AG09319 (cell line): ENCODE data around the gene CDC14B.

Experiments
- DNase-seq: peaks from one replicate; pipeline ENCODE4 v3.0.0-alpha.2; 2010; ENCODE audit warnings: low read depth; ENCODE audit errors: extremely low read depth
- TF ChIP-seq, protein P1 (sequence below): IDR thresholded peaks from 2 replicates; pipeline ENCODE4 v1.5.1; 2011; ENCODE audit warnings: low read depth, mild to moderate bottlenecking, inconsistent platforms, low read length, moderate library complexity

Gene CDC14B

GRCh38 chr9:96486386-96487028 is 133.1 kb downstream of the CDC14B start:
- TF ChIP-seq, protein P1, sequence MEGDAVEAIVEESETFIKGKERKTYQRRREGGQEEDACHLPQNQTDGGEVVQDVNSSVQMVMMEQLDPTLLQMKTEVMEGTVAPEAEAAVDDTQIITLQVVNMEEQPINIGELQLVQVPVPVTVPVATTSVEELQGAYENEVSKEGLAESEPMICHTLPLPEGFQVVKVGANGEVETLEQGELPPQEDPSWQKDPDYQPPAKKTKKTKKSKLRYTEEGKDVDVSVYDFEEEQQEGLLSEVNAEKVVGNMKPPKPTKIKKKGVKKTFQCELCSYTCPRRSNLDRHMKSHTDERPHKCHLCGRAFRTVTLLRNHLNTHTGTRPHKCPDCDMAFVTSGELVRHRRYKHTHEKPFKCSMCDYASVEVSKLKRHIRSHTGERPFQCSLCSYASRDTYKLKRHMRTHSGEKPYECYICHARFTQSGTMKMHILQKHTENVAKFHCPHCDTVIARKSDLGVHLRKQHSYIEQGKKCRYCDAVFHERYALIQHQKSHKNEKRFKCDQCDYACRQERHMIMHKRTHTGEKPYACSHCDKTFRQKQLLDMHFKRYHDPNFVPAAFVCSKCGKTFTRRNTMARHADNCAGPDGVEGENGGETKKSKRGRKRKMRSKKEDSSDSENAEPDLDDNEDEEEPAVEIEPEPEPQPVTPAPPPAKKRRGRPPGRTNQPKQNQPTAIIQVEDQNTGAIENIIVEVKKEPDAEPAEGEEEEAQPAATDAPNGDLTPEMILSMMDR: no peak
- peak; percentile 73 for DNase-seq

- TF ChIP-seq, protein P1: no peak
- no peak for DNase-seq
These were observed 134.4 kb downstream of the CDC14B start for GRCh38 chr9:96485280-96485679.

DNA sequence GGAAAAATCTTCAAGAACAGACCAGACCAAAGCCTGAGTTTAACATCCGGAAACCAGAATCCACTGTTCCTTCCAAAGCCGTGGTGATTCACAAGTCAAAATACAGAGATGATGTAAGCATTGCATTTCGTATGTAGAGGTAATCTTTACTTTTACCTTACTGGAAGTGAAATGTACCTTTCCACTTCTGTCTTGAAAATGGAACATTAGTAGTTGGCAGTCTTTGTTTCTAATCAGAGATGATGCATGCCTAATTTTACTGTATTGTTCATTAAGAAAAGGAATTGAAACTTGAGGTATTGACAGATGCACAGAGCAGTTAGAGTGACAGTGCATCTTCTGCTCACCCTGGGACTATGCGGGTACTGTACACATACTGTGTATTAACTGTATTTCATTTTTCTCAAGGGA is 135.1 kb downstream of the CDC14B start:
- TF ChIP-seq, protein P1: no peak
- DNase-seq: no peak

- no peak for DNase-seq
- TF ChIP-seq, protein P1: no peak
These were observed 135.8 kb downstream of the CDC14B start for GRCh38 chr9:96483733-96484390.

DNA sequence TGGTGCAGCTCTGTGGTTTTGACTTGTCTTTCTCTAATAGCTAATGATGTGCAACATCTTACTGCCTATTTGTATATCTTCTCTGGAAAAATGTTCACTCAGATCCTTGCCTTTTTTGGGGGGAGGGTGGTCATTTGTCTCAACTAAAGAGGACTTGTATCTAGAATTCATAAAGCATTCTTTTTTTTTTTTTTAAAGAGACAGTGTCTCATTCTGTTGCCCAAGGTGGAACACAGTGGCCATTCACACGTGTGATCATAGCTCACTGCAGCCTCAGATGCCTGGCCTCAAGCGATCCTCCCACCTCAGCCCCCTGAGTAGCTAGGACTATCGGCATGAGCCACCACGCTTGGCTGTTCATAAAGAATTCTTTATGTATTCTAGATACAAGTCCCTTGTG is 136.4 kb downstream of the CDC14B start:
- TF ChIP-seq, protein P1: no peak

GRCh38 chr9:96482476-96482875 is 137.2 kb downstream of the CDC14B start:
- TF ChIP-seq, protein P1: no peak

More for the DNA sequence above, 136.4 kb downstream of the CDC14B start:
- no peak for DNase-seq

DNA sequence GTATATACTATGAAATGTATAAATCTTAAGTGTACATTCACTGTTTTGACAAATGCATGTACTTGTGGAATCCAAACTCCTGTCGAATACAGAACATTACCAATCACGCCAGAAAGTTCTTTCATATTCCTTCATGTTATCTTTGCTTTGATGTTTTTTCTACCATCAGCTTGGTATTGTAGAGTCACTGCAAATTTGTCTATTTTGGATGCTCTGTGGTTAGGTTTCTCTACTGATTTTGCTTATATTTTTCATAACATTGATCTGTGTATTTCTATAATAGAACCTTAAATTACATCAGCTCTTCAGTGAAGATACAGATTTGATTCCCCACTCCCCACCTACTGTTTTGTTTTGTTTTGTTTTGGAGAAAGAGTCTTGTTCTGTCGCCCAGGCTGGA is 138.9 kb downstream of the CDC14B start:
- TF ChIP-seq, protein P1: no peak
- no peak for DNase-seq

More at GRCh38 chr9:96482476-96482875, 137.2 kb downstream of the CDC14B start:
- DNase-seq: no peak
